HFFc6 (cell line): ENCODE measurements around the gene ZNF366. TPM values are rescaled to one million over a fixed set of nuclear protein-coding genes. Genes with fewer than 3 reads are reported as not detected.

Experiments used
- DNase-seq: peaks from one replicate; pipeline ENCODE4 v3.0.0-alpha.2; 2018
- H3K27ac Mint-ChIP-seq: 2 replicates; pipeline ENCODE4 v1.8.0; 2020; ENCODE audit warnings: mild to moderate bottlenecking, mixed read lengths
- H3K27me3 Mint-ChIP-seq: 2 replicates; pipeline ENCODE4 v1.8.0; 2021; ENCODE audit warnings: mild to moderate bottlenecking, moderate library complexity, mixed read lengths; ENCODE audit not compliant: insufficient read depth
- H3K36me3 Mint-ChIP-seq: 2 replicates; pipeline ENCODE4 v1.8.0; 2021; ENCODE audit warnings: low read depth, mixed read lengths
- H3K4me1 Mint-ChIP-seq: 2 replicates; pipeline ENCODE4 v1.8.0; 2020; ENCODE audit warnings: low read depth, mixed read lengths
- H3K4me3 Mint-ChIP-seq: 2 replicates; pipeline ENCODE4 v1.8.0; 2020; ENCODE audit warnings: mild to moderate bottlenecking, moderate library complexity, mixed read lengths
- H3K9me3 Mint-ChIP-seq: 2 replicates; pipeline ENCODE4 v1.8.0; 2020; ENCODE audit warnings: mild to moderate bottlenecking, mixed read lengths
- CTCF ChIP-seq: fragments of 200-600 bp; sonication (generic); IDR thresholded peaks from 2 replicates; pipeline ENCODE4 v1.5.0; 2021; ENCODE audit warnings: antibody characterized with exemption, mild to moderate bottlenecking
- total RNA-seq, 6 experiments: library from RNA; stranded (reverse); fragmentation: NEBNext Ultra II Directional; extraction: Animal tissue kit (Norgen Biotek cat#: 25700); gene quantifications; 2 replicates in 1 of 6; 3 replicates in 5 of 6; pipeline ENCODE4 v1.2.3, GENCODE V29; 2021

The ZNF366 gene
- total RNA-seq, 6 experiments from 2014 or later: not detected

GRCh38 chr5:72400950-72401349 is 106.3 kb downstream of the ZNF366 start:
- Mint-ChIP-seq H3K27ac (no peak overlapping the region), H3K36me3 (peaks cover 30% of the 10 kb centered on the region), H3K9me3 (peaks cover 26% of the 10 kb centered on the region), H3K27me3 (no peaks in the 10 kb centered on the region), H3K4me1 (peaks cover 18% of the 10 kb centered on the region), H3K4me3 (no peak overlapping the region)
- no peak for DNase-seq
- no peak for TF ChIP-seq CTCF

GRCh38 chr5:72397836-72398235 is 109.4 kb downstream of the ZNF366 start:
- peaks cover 16% of the 10 kb centered on the region for H3K36me3 Mint-ChIP-seq
- DNase-seq: no peak
- H3K27me3 Mint-ChIP-seq: no peaks in the 10 kb centered on the region
- peaks cover 26% of the 10 kb centered on the region for H3K4me1 Mint-ChIP-seq
- H3K27ac Mint-ChIP-seq: no peak overlapping the region
- H3K4me3 Mint-ChIP-seq: no peak overlapping the region
- peaks cover 19% of the 10 kb centered on the region for H3K9me3 Mint-ChIP-seq
- no peak for TF ChIP-seq CTCF

GRCh38 chr5:72394688-72395087 is 112.5 kb downstream of the ZNF366 start:
- DNase-seq: no peak
- TF ChIP-seq CTCF: peak; percentile 73
- Mint-ChIP-seq H3K27ac (no peak overlapping the region), H3K36me3 (no peaks in the 10 kb centered on the region), H3K4me3 (no peak overlapping the region), H3K4me1 (peaks cover 43% of the 10 kb centered on the region), H3K27me3 (no peaks in the 10 kb centered on the region), H3K9me3 (no peaks in the 10 kb centered on the region)

- Mint-ChIP-seq H3K4me1 (peaks cover 59% of the 10 kb centered on the region), H3K36me3 (0 out of 2 replicates have a peak, but pooled peaks cover 3% of the 10 kb centered on the region), H3K27ac (no peak overlapping the region), H3K27me3 (no peaks in the 10 kb centered on the region), H3K4me3 (no peak overlapping the region), H3K9me3 (no peaks in the 10 kb centered on the region)
- TF ChIP-seq CTCF: no peak
- no peak for DNase-seq
Measured at GRCh38 chr5:72393052-72393451, 114.2 kb downstream of the ZNF366 start.

Other genes starting within 250 kb of the ZNF366 start
- 10 to 100 TPM; 46.1 to 74.1 (median 57.9) TPM for gene MRPS27, start 187.2 kb downstream of the ZNF366 start, total RNA-seq
- 10 to 100 TPM; 10.8 to 14.4 (median 12.9) TPM for gene PTCD2, start 187.0 kb downstream of the ZNF366 start, total RNA-seq